ENCODE data around the gene PHACTR1.

GRCh38 chr6:12801141-12801540, 84.6 kb downstream of the PHACTR1 start:
- TF ChIP-seq CTCF (IDR thresholded peaks at IDR 0.05) = no peak
- TF ChIP-seq POLR2A (IDR thresholded peaks at IDR 0.05) = no peak

Data from testis (tissue), 2 donors.